ENCODE measurements around the gene RECK. TPM values are rescaled to one million over a fixed set of nuclear protein-coding genes. Genes with fewer than 3 reads are reported as not detected.

The RECK gene
- total RNA-seq, 1 experiment from 2014 or later: 10.3 TPM

- Histone ChIP-seq H3K4me1 (ENCODE audit: insufficient read depth, low read length) (0 out of 2 replicates have a peak, but pooled peaks cover 1% of the 10 kb centered on the region), H3K56ac (ENCODE audit: insufficient read length, low read depth, low read length) (no peak overlapping the region), H2BK20ac (ENCODE audit: low read depth, low read length, poor library complexity, severe bottlenecking) (no peak overlapping the region), H3K4ac (ENCODE audit: low read depth, low read length) (no peak overlapping the region), H4K91ac (ENCODE audit: insufficient read length, low read depth, low read length) (no peak overlapping the region), H2BK120ac (ENCODE audit: low read depth, low read length, poor library complexity, severe bottlenecking) (no peak overlapping the region), H4K5ac (ENCODE audit: insufficient read length, low read depth, low read length) (no peak overlapping the region), H3K79me1 (ENCODE audit: insufficient read depth, low read depth, low read length, poor library complexity, severe bottlenecking) (no peaks in the 10 kb centered on the region), H3K4me2 (ENCODE audit: insufficient read depth, insufficient read length, low read length) (no peak overlapping the region), H3K9ac (ENCODE audit: extremely low read depth, insufficient read length, low read length) (no peak overlapping the region), H3T11ph (ENCODE audit: low read length) (no peak overlapping the region), H2AK5ac (ENCODE audit: insufficient read length, low read length) (no peak overlapping the region), H3K9me3 (ENCODE audit: control insufficient read depth, low read depth, low read length) (peaks cover 4% of the 10 kb centered on the region), H3K14ac (ENCODE audit: insufficient read depth, low read length) (no peak overlapping the region), H3K18ac (ENCODE audit: insufficient read length, low read depth, low read length) (no peak overlapping the region), H4K8ac (replicated peaks; ENCODE audit: insufficient read length, low read depth, low read length) (no peak overlapping the region), H2BK5ac (ENCODE audit: insufficient read length, low read length) (no peak overlapping the region), H3K27me3 (ENCODE audit: insufficient read depth, low read length) (no peaks in the 10 kb centered on the region), H4K20me1 (ENCODE audit: control insufficient read depth, insufficient read depth, insufficient read length) (no peaks in the 10 kb centered on the region), H3K23ac (ENCODE audit: insufficient read length, low read depth, low read length) (no peak overlapping the region), H3K79me2 (ENCODE audit: insufficient read depth, low read length) (no peaks in the 10 kb centered on the region), H2BK12ac (ENCODE audit: insufficient read length, low read depth, low read length) (no peak overlapping the region), H3K23me2 (ENCODE audit: insufficient read length, low read depth, low read length, poor library complexity, severe bottlenecking) (no peaks in the 10 kb centered on the region), H2BK15ac (ENCODE audit: low read depth, low read length) (no peak overlapping the region), H2AFZ (ENCODE audit: low read length) (no peak overlapping the region), H3K27ac (ENCODE audit: insufficient read length, low read depth, low read length) (no peak overlapping the region)
- peaks cover 0 to 4% (median 0%) of the 10 kb centered on the region in 3 experiments; a peak in 1 of 7 replicates for H3K36me3 Mint-ChIP-seq (ENCODE audit: insufficient read depth in 1 of 3, low read depth in 3 of 3)
- peaks cover 16% of the 10 kb centered on the region for H3K27me3 Mint-ChIP-seq (ENCODE audit: low read depth)
- WGBS (ENCODE audit: extremely low coverage, insufficient read length, low lambda C conversion rate): no CpG with 5 or more reads among the region's 1 CpG
- no peak for DNase-seq
- peaks cover 0 to 8% of the 10 kb centered on the region in 2 experiments; a peak in 2 of 4 replicates for H3K4me1 Mint-ChIP-seq
- no peak for TF ChIP-seq CTCF (conservative IDR thresholded peaks at IDR 0.05)
- H3K27ac Mint-ChIP-seq: no peak overlapping the region
- peaks cover 9 to 18% of the 10 kb centered on the region in 2 experiments for H3K9me3 Mint-ChIP-seq
- H3K4me3 Mint-ChIP-seq: no peak overlapping the region
These were observed 38.4 kb upstream of the RECK start for GRCh38 chr9:35998333-35998732.

Data from H9 (cell line).